GM21447 (cell line): Measurements from ENCODE around the gene PLEKHM1.
"Not testable (repeated sequence)": the region's sequence is repeated elsewhere in the genome, so short reads cannot be mapped to it uniquely, and the experiment has no call there.

Experiments used
- ATAC-seq: cut with Tn5 transposase; IDR thresholded peaks from one replicate; pipeline ENCODE4 v1.9.1; 2021; ENCODE audit not compliant: unreplicated experiment

Gene PLEKHM1

GRCh38 chr17:45490615-45491433 is at the start of gene PLEKHM1:
TSS of gene PLEKHM1 (minus strand) at chr17:45490721. CDS start at chr17:45482484, 8,237 bp downstream.
- ATAC-seq, result peak; percentile 86

GRCh38 chr17:45538168-45538567 is 47.6 kb upstream of the PLEKHM1 start:
- not testable (repeated sequence) for ATAC-seq

- ATAC-seq, result not testable (repeated sequence)
Observed at GRCh38 chr17:45506072-45506471, 15.6 kb upstream of the PLEKHM1 start.

GRCh38 chr17:45505183-45505582 is 14.7 kb upstream of the PLEKHM1 start:
- not testable (repeated sequence) for ATAC-seq

- ATAC-seq, result not testable (repeated sequence)
Observed at GRCh38 chr17:45501092-45501707, 10.7 kb upstream of the PLEKHM1 start.

GRCh38 chr17:45500478-45500877 is 10.0 kb upstream of the PLEKHM1 start:
- not testable (repeated sequence) for ATAC-seq

- not testable (repeated sequence) for ATAC-seq
Observed at GRCh38 chr17:45499208-45499607, 8.7 kb upstream of the PLEKHM1 start.

GRCh38 chr17:45498377-45498776 is 7.9 kb upstream of the PLEKHM1 start:
- ATAC-seq, result not testable (repeated sequence)

GRCh38 chr17:45497449-45497848 is 6.9 kb upstream of the PLEKHM1 start:
- not testable (repeated sequence) for ATAC-seq

GRCh38 chr17:45496507-45496906 is 6.0 kb upstream of the PLEKHM1 start:
- not testable (repeated sequence) for ATAC-seq

- ATAC-seq, result not testable (repeated sequence)
Observed at GRCh38 chr17:45494556-45494955, 4.0 kb upstream of the PLEKHM1 start.

GRCh38 chr17:45492156-45492555 is 1.6 kb upstream of the PLEKHM1 start:
- ATAC-seq, result not testable (repeated sequence)

GRCh38 chr17:45490198-45490597 is 323 bp downstream of the PLEKHM1 start:
- ATAC-seq, result peak; percentile 19

- ATAC-seq, result not testable (repeated sequence)
Observed at GRCh38 chr17:45487704-45488103, 2.8 kb downstream of the PLEKHM1 start.

- not testable (repeated sequence) for ATAC-seq
Observed at GRCh38 chr17:45483591-45484216, 6.8 kb downstream of the PLEKHM1 start.

GRCh38 chr17:45483177-45483576 is 7.3 kb downstream of the PLEKHM1 start:
- ATAC-seq, result not testable (repeated sequence)

GRCh38 chr17:45482317-45482716 is 8.2 kb downstream of the PLEKHM1 start:
- not testable (repeated sequence) for ATAC-seq

- not testable (repeated sequence) for ATAC-seq
Observed at GRCh38 chr17:45475436-45475835, 15.1 kb downstream of the PLEKHM1 start.

GRCh38 chr17:45472249-45472648 is 18.3 kb downstream of the PLEKHM1 start:
- not testable (repeated sequence) for ATAC-seq

- ATAC-seq, result not testable (repeated sequence)
Observed at GRCh38 chr17:45469204-45469563, 21.3 kb downstream of the PLEKHM1 start.
